ENCODE data around the gene SOX2. TPM values are rescaled to one million over a fixed set of nuclear protein-coding genes. Genes with fewer than 3 reads are reported as not detected.
"Not testable (repeated sequence)": the region's sequence is repeated elsewhere in the genome, so short reads cannot be mapped to it uniquely, and the experiment has no call there.

SOX2 gene
- total RNA-seq, 1 donor from 2014 or later, result not detected

GRCh38 chr3:181741417-181741816, 29.7 kb downstream of the SOX2 start:
- intact Hi-C loops (cut with micrococcal nuclease), result no loop called here

- intact Hi-C loops (cut with micrococcal nuclease), result no loop called here
These were observed 40.5 kb downstream of the SOX2 start for GRCh38 chr3:181752202-181752671.

- intact Hi-C loops (cut with micrococcal nuclease), result no loop called here
These were observed 41.7 kb downstream of the SOX2 start for GRCh38 chr3:181753391-181753790.

GRCh38 chr3:181755959-181756358, 44.2 kb downstream of the SOX2 start:
- intact Hi-C loops (cut with micrococcal nuclease), result no loop called here

GRCh38 chr3:181756645-181757297, 45.0 kb downstream of the SOX2 start:
- intact Hi-C loops (cut with micrococcal nuclease), result no loop called here

GRCh38 chr3:181757694-181758306, 46.1 kb downstream of the SOX2 start:
- intact Hi-C loops (cut with micrococcal nuclease), result no loop called here

GRCh38 chr3:181761906-181762305, 50.2 kb downstream of the SOX2 start:
- intact Hi-C loops (cut with micrococcal nuclease), result no loop called here

- intact Hi-C loops (cut with micrococcal nuclease), result not testable (repeated sequence)
These were observed 52.3 kb downstream of the SOX2 start for GRCh38 chr3:181764033-181764432.
